Keratinocyte (primary cell): ENCODE results near the gene WDR26. TPM values are rescaled to one million over a fixed set of nuclear protein-coding genes. Genes with fewer than 3 reads are reported as not detected.

ENCODE experiments used
- DNase-seq: peaks from one replicate; pipeline ENCODE4 v3.0.0-alpha.2; 2011; ENCODE audit warnings: low read depth, missing footprints, low spot score
- FAIRE-seq: peaks from 2 replicates; lab custom pipeline; 2011; peaks lifted over from hg19 to GRCh38; lab: Jason Lieb, UNC
- H2AFZ ChIP-seq: 2 replicates; pipeline ENCODE4 v1.6.0; 2012; ENCODE audit warnings: low read length, control low read depth, inconsistent platforms; ENCODE audit not compliant: control insufficient read depth
- H3K27ac ChIP-seq: 2 replicates; pipeline ENCODE4 v1.5.1; 2011; ENCODE audit warnings: low read length; ENCODE audit not compliant: control insufficient read depth, insufficient read depth
- H3K27me3 ChIP-seq: 3 replicates; pipeline ENCODE4 v1.6.0; 2011; ENCODE audit warnings: low read length; ENCODE audit not compliant: control insufficient read depth, insufficient read depth; ENCODE audit errors: extremely low read depth
- H3K36me3 ChIP-seq, 2 experiments: 2 replicates in 1 of 2; 3 replicates in 1 of 2; pipeline ENCODE4 v1.5.1; 2011; ENCODE audit warnings: low read length in 2 of 2, mild to moderate bottlenecking in 1 of 2; ENCODE audit not compliant: control insufficient read depth in 2 of 2, insufficient read depth in 2 of 2; ENCODE audit errors: extremely low read depth in 1 of 2
- H3K4me1 ChIP-seq: 3 replicates; pipeline ENCODE4 v1.5.1; 2011; ENCODE audit warnings: low read length; ENCODE audit not compliant: control insufficient read depth, insufficient read depth; ENCODE audit errors: extremely low read depth
- H3K4me2 ChIP-seq: 3 replicates; pipeline ENCODE4 v1.6.0; 2011; ENCODE audit warnings: low read depth, low read length; ENCODE audit not compliant: control insufficient read depth, insufficient read depth; ENCODE audit errors: extremely low read depth
- H3K4me3 ChIP-seq, 3 experiments: fragments of 200-600 bp in 1 of 3; sonication (generic) in 1 of 3; 2 replicates in 2 of 3; 3 replicates in 1 of 3; pipeline ENCODE4 v1.5.1; 2011 to 2016; ENCODE audit warnings: low read length in 3 of 3, mild to moderate bottlenecking in 3 of 3, control low read depth in 2 of 3, inconsistent platforms in 1 of 3, low read depth in 1 of 3, mixed read lengths in 1 of 3, mixed run types in 1 of 3, moderate library complexity in 1 of 3; ENCODE audit not compliant: control insufficient read depth in 2 of 3, insufficient read depth in 2 of 3; ENCODE audit errors: extremely low read depth in 1 of 3
- H3K79me2 ChIP-seq: 2 replicates; pipeline ENCODE4 v1.6.0; 2012; ENCODE audit warnings: low read length; ENCODE audit not compliant: control insufficient read depth, insufficient read depth
- H3K9ac ChIP-seq: 3 replicates; pipeline ENCODE4 v1.6.0; 2011; ENCODE audit warnings: low read length; ENCODE audit not compliant: control insufficient read depth, insufficient read depth; ENCODE audit errors: extremely low read depth
- H3K9me1 ChIP-seq: 3 replicates; pipeline ENCODE4 v1.6.0; 2011; ENCODE audit warnings: low read length; ENCODE audit not compliant: control insufficient read depth, insufficient read depth; ENCODE audit errors: extremely low read depth
- H3K9me3 ChIP-seq: 2 replicates; pipeline ENCODE4 v1.5.1; 2012; ENCODE audit warnings: low read depth, low read length; ENCODE audit not compliant: control insufficient read depth
- H4K20me1 ChIP-seq: 3 replicates; pipeline ENCODE4 v1.6.0; 2011; ENCODE audit warnings: low read length; ENCODE audit not compliant: control insufficient read depth, insufficient read depth; ENCODE audit errors: extremely low read depth
- CTCF ChIP-seq, 3 experiments: IDR thresholded peaks in 1 of 3; conservative IDR thresholded peaks in 1 of 3; optimal IDR thresholded peaks in 1 of 3; 2 replicates in 2 of 3; 3 replicates in 1 of 3; pipeline versions ENCODE3 to v1.5.1; 2011; ENCODE audit warnings: low read length in 3 of 3, mild to moderate bottlenecking in 3 of 3, moderate library complexity in 2 of 3, control low read depth in 1 of 3, inconsistent platforms in 1 of 3; ENCODE audit not compliant: insufficient read depth in 2 of 3; ENCODE audit errors: extremely low read depth in 1 of 3
- EZH2 ChIP-seq: IDR thresholded peaks from one replicate; pipeline ENCODE4 v1.6.1; 2012; ENCODE audit warnings: inconsistent platforms, mild to moderate bottlenecking, low read length, moderate library complexity
- dilution Hi-C: fragments of 300-500 bp; cut with MboI; formaldehyde crosslinking; loops from one replicate; pipeline ENCODE4 v1.7.0; 2020; ENCODE audit warnings: low sequenced_read_pairs; ENCODE audit not compliant: extremely low pct_ligation_motif_present
- polyA plus RNA-seq, 5 experiments: library from polyadenylated mRNA; depleted of rRNA in 3 of 5; stranded (reverse) in 3 of 5; stranded (forward) in 1 of 5; unstranded in 1 of 5; fragments of >200 nt; gene quantifications; 1 replicate in 1 of 5; 2 replicates in 3 of 5; 3 replicates in 1 of 5; pipeline versions ENCODE4 v1.2.1 to v1.2.3, GENCODE V29; 2011 to 2012; ENCODE audit warnings: missing spikeins in 2 of 5, low read depth in 1 of 5, low replicate concordance in 1 of 5

Gene WDR26
- polyA plus RNA-seq, 1 donor (not counting 4 experiments of a cell fraction or from before 2014, with no cell fraction given): 46.4 TPM

DNA sequence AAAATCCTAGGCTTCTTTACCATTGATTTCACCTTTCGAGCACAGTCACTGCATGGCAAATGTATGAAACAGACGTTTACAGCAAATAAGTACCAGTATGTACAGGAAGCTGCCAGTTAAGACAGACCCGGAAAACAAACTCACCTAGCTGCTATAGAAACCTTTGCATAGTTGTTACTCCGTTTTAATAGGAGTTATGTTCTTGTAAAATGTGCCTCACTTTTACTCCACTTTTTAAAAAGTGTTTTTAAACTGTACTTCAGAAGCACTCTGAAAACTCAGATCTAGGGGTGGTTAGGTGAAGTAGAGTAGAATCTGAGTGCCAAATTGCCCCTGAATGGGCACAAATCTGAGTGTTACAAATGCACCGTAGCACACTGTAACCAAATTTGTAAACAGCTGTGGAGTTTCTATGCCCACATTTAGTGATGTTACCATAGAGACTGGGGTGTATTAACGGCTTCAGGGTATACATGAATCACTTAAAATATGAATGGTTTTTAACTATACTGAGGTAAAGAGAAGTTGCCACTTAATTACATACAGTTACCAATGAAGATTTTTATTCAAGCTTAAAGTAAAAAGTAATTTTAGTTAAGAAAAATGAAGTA is 47.2 kb downstream of the WDR26 start:
- TF ChIP-seq EZH2: no peak
- TF ChIP-seq CTCF (optimal IDR thresholded peaks at IDR 0.05 in 1 of 3, IDR thresholded peaks at IDR 0.05 in 1 of 3, conservative IDR thresholded peaks at IDR 0.05 in 1 of 3; ENCODE audit: extremely low read depth in 1 of 3, insufficient read depth in 2 of 3, low read length in 3 of 3): no peak
- Histone ChIP-seq H2AFZ (no peak overlapping the region), H3K9me3 (no peaks in the 10 kb centered on the region), H3K4me2 (no peak overlapping the region), H3K27ac (no peak overlapping the region), H3K4me3 (no peak overlapping the region), H3K9ac (no peak overlapping the region), H3K27me3 (no peaks in the 10 kb centered on the region), H3K4me1 (no peaks in the 10 kb centered on the region), H3K9me1 (no peaks in the 10 kb centered on the region), H4K20me1 (no peaks in the 10 kb centered on the region), H3K79me2 (no peaks in the 10 kb centered on the region), H3K36me3 (peaks cover 16 to 19% of the 10 kb centered on the region in 2 experiments)
- no peak for FAIRE-seq
- dilution Hi-C loops: no loop called here
- DNase-seq: no peak

DNA sequence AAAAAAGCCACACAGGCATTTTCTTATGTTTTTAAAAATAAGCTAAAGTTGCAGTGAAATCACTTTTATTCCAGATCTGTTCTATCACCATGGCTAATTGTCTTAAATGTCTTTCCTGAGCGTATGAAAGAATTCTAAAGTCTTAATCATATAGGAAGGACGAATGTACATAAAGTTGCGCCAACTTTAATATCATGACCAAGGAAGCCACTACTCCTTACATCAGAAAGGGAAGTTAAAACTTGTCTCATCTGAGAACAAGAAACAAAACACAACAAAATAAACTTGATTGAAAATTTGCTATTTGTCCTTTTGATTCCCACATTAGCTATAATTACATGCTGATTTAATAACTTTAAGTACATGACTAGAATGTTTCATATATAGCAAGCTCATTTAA is 51.4 kb downstream of the WDR26 start:
- TF ChIP-seq CTCF (optimal IDR thresholded peaks at IDR 0.05 in 1 of 3, IDR thresholded peaks at IDR 0.05 in 1 of 3, conservative IDR thresholded peaks at IDR 0.05 in 1 of 3; ENCODE audit: extremely low read depth in 1 of 3, insufficient read depth in 2 of 3, low read length in 3 of 3) (no peak), EZH2 (no peak)
- H3K9ac ChIP-seq: no peak overlapping the region
- no peak for DNase-seq
- H2AFZ ChIP-seq: no peak overlapping the region
- H3K79me2 ChIP-seq: no peaks in the 10 kb centered on the region
- no peaks in the 10 kb centered on the region for H3K27me3 ChIP-seq
- dilution Hi-C loops: no loop called here
- no peaks in the 10 kb centered on the region for H4K20me1 ChIP-seq
- H3K4me1 ChIP-seq: no peaks in the 10 kb centered on the region
- no peak overlapping the region for H3K27ac ChIP-seq
- H3K9me1 ChIP-seq: no peaks in the 10 kb centered on the region
- FAIRE-seq: no peak
- peaks cover 0 to 3% of the 10 kb centered on the region in 2 experiments for H3K36me3 ChIP-seq
- H3K4me2 ChIP-seq: no peak overlapping the region
- H3K4me3 ChIP-seq: no peak overlapping the region
- no peaks in the 10 kb centered on the region for H3K9me3 ChIP-seq
